GM18867 (cell line): ENCODE data around the gene TTLL5.

Experiments used
- ATAC-seq: cut with Tn5 transposase; IDR thresholded peaks from one replicate; pipeline ENCODE4 v1.9.1; 2021; ENCODE audit warnings: mild to moderate bottlenecking, moderate library complexity; ENCODE audit not compliant: unreplicated experiment

Gene TTLL5

DNA sequence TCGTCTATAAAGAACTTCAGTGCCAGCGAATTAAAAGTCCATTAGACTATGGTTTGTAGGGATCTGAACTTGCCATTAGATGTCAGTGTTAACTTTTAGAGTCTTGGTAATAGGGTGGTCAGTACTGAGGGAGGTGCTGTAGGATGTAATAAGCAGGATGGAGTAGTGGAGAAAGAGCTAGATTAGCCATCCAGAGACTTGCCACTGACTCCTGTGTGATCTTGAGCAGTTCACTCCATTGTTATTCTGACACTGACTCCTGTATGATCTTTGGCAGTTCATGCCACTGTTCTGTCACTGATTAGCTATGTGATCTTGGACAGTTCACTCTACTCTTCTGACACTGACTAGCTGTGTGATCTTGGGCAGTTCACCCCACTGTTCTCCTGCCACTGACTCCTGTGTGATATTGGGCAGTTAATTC lies 133.6 kb downstream of the TTLL5 start:
- ATAC-seq, result no peak

DNA sequence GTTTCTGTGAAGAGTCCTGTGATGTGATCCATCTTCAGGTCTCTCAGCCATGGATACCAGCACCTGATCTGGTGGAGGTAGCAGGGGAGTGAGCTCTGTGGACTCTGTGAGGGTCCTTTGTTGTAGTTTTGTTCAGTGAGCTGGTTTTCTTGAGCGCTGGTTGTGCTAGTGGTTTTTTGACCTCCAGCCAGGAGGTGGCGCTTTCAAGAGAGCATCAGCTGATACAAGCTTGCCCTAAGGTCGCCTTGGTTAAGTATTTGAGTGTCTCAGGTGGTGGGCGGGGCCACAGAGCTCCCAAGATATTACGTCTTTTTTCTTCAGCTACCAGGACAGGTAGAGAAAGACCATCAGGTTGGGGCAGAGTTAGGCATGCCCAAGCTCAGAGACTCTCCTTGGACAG lies 139.7 kb downstream of the TTLL5 start:
- no peak for ATAC-seq

GRCh38 chr14:75802486-75802885 lies 141.4 kb downstream of the TTLL5 start:
- no peak for ATAC-seq

DNA sequence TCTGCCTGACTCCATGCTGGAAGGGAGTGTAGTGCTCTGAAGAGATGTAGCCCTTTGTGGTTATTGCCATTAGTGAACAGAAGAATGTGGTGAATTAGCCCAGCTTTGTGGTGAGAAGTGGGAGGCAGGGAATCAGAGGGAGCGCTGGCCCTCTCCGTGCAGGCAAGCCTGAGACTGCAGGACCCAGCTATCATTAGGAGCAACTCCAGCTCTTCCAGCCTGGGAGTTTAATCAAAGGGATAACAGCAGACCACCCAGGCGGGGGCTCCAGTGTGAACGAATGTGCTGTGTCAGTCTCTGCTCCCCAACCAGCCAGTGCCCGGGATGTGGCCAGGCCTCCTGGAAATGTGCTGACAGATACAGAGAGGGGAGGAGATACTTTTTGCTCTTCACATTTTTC lies 142.7 kb downstream of the TTLL5 start:
- ATAC-seq, result no peak

DNA sequence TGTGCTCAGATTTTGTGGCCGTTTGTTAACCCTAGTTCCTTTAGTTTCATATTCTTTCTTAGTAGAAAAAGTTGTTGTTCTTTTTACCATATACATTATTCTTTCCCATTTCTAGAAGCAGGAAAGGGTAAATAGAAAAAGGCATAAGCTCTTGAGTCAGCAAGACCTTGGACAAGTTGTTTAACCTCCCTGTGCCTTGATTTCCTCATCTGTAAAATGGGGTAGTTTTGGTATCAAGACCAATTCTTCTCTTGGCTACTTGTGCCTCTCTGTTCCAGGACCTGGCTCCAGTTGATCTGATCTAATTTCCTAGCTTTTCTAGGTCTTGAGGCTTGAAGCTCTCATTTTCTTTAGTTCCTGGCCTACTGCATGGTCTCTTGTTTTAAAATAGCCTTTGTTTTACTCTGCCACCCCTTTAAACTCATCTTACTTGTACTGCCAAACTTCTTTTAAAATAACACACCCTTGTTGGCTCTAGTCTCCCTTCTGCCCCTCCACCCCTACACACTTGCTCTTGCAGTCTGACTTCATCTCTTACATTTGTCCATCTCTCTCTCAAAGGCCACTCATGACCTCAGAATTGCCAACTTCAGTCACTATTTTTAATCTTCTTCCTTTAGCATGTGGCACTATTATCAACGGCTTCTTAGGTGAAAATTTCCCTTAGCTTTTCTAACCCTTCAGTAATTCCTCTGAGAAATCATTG lies 143.7 kb downstream of the TTLL5 start:
- no peak for ATAC-seq

GRCh38 chr14:75805646-75806045 lies 144.6 kb downstream of the TTLL5 start:
- ATAC-seq, result no peak

- ATAC-seq, result no peak
Measured at GRCh38 chr14:75806352-75806832, 145.3 kb downstream of the TTLL5 start.

GRCh38 chr14:75807667-75808360 lies 146.8 kb downstream of the TTLL5 start:
- ATAC-seq, result no peak

DNA sequence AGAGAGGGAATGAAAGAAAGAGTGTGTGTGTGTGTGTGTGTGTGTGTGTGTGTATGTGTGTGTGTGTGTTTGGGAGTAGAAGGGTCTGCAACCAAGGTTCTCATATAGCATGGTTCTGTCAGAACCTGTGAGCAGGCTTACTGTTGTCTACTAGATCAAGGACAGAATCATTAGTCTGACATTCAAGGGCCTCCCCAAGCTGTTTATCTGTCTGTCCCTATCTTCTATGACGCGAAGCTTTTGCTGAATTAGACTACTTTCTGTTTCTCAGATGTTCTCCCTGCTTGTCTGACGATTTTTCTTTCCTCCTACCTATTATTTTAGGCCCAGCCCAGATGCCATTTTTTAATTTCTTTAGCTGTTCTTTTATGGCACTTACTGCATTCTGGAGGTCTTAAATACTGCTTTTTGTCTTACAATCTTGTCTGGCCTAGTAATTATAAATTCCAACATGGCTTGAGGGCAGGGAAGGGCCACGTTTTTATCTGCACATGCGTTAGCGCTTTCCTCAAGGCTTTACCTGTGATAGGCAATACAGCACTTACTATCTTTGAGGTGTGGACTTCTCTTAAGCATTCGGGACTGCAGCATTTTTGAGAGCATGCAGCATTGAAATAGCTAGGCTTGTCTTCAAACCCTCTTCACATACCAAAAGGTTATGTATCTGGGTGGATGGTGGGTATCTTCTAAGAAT lies 150.2 kb downstream of the TTLL5 start:
- no peak for ATAC-seq

GRCh38 chr14:75811872-75812499 lies 150.9 kb downstream of the TTLL5 start:
- ATAC-seq, result no peak

DNA sequence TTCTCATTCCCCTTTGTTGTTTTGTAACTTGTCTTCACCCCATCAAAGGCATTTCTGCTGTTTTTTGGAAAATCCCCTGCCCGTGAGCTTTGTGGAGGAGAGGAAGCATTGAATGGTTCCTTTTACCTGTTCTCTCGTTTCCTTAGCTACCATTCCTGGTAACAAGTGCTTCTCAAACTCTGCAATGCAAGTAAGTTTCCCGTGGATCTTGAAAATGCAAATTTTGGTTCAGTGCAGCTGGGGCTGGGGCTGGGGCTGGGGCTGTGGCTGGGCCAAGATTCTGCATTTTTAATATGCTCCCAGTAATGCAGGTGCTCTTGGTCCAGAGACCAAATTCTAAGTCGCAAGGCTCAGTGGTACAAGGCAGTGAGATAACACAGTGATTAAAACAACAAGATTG lies 151.6 kb downstream of the TTLL5 start:
- ATAC-seq, result no peak

DNA sequence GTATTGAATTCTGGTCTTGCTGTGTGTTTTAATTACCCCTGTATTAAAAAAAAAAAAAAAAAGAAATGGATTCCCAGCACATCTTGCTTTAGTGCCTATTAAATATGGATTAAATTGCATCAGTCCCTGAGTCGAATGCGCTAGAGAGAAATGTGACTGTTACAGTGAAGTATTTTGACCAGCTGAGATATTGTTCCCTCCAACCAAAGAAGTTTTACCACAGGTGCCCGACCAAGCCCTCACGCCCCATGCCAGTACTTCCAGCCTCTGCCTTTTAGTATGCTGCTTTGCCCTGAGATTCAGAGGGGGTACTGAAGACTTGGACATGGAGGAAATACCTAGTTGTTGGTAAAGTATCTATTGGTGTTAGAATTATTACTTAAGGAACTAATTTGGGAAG lies 159.7 kb downstream of the TTLL5 start:
- no peak for ATAC-seq

DNA sequence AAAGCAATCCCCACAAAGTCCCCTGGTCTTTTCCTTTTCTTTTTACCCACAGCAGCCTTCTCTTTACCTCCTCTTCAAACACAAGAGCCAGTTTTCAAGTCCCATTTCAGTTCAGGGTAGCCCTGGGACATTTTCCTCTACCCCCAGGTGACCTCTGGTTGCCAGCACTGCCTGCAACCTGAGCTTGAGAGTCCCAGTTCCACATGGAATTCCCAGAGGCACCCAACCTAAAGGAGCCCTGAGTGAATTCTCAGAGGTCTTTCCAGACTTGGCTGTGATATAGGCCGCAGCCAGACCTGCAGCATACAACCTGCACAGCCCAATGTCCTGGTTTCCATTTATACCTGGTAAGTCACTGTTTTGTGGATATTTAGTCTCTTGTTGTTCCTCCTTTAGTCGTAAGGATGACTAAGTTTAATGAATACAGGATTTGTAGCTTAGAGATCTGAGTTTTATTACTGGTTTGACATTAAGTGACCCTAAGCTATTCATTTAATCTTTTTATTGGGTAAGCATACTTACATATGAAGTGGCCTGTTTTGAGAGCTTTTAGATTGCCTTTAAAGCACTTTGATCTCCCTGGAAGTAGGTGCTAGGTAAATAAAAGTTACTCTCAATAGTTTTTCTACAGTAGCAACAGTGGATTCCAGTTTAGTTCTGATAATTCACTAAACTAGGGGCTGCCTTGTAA lies 160.9 kb downstream of the TTLL5 start:
- ATAC-seq, result no peak

GRCh38 chr14:75822522-75823141 lies 161.6 kb downstream of the TTLL5 start:
- no peak for ATAC-seq

DNA sequence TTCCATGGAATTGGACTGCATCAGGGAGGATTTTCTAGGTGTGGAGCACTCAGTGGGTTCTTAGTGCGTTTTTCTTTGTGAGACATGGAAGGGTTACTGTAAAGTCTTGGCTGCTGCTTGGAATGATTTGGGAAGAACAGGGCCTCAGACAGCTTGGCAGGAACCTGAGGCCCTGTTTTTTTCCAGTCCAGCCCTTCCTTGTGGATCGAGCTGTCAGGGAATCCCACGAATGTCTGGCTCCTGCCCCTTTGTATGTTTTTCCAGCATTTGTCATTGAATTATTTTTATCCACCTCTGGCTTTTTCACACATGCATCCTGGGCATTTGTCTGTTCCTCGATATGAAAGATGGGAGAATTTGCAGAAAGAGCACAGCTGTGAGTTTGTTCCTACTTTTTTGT lies 162.3 kb downstream of the TTLL5 start:
- no peak for ATAC-seq

GRCh38 chr14:75824318-75824717 lies 163.3 kb downstream of the TTLL5 start:
- no peak for ATAC-seq

DNA sequence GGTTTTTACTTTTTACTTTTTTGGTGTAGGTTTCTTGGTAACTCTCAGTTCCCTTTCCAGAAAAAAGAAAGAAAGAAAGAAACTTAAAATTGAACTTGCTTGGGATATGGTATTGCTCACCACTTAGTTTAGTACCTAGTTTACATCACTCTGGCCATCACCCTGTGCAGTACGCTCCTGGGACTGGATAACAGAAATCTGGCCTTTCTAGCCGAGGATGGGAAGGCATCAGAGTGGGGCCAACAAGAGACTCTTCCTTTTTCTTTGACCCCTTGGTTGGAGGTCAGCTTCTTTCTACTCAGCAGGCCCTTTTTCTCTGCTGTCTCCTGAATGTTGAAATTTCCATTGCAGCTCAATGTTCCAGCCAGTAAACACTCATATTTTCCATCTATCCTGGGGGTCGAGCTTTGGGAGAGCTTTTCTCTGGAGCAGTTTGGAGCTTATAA lies 164.1 kb downstream of the TTLL5 start:
- no peak for ATAC-seq

DNA sequence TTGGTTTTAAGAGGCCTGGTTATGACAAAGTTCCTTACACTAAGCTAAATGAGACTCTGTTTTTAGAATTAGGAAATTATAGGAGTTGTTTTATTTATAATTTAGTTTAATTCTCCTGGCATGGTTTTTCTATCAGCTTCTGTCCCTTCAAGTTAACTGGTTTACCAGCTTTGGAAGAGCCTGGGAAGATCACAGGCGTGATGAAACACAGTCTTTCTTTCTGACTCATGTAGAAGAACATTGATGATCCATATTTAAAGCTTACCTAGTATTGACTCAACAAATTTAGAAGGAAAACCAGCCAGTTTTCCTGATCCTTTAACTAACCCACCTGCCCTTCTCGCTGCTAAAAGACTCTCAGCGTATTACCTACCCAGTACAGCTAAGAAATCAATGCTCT lies 165.6 kb downstream of the TTLL5 start:
- ATAC-seq, result no peak

DNA sequence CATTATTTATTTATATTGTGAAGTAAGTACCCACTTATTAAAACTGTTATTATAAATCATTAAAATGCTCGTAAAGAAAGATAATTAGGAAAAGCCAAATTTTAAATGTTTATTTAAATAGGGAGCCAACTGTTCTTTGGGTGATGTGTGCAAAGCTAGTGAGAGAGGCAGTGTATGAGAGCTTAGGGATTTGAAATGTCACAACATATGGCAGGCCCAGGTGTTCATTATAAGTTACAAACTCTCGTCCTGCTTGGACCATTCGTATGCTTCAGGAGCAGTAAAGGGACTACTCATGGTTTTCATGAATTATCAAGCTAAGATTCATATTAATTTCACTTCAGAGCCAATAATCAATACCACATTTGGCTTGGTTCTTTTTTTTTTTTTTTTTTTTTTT lies 166.3 kb downstream of the TTLL5 start:
- no peak for ATAC-seq

DNA sequence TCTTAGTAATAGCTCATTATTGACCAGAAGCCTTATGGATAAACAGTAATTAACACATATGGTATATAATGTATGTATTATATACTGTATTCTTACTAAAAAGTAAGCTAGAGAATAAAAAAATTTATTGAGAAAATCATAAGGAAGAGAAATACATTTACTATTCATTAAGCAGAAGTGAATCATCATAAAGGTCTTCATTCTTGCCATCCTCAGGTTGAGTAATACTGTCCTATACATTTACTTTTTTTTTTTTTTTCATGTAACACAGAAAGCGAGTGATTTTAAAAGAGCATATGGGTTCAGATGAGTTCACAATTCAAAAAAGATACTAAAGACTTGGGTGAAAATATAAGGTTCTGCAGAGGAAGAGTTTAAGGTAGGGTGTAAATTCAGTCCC lies 168.3 kb downstream of the TTLL5 start:
- ATAC-seq, result no peak
